ENCODE results near the gene ALOXE3. TPM values are rescaled to one million over a fixed set of nuclear protein-coding genes. Genes with fewer than 3 reads are reported as not detected.

Gene ALOXE3
- total and polyA plus RNA-seq, 4 donors: not detected

GRCh38 chr17:8103549-8103948 is 14.8 kb downstream of the ALOXE3 start:
- no peaks in the 10 kb centered on the region for H3K4me1 ChIP-seq (ENCODE audit: control insufficient read depth in 1 of 2, insufficient read depth in 2 of 2, low read length in 2 of 2)
- WGBS, 2 donors: 76 to 78% methylated on average over 4 of the region's 4 CpGs
- H3K27me3 ChIP-seq (ENCODE audit: control insufficient read depth in 1 of 2, insufficient read depth in 2 of 2, low read length in 1 of 2): no peaks in the 10 kb centered on the region
- no peaks in the 10 kb centered on the region for H3K36me3 ChIP-seq (ENCODE audit: control insufficient read depth in 1 of 2, insufficient read depth in 2 of 2, low read length in 1 of 2)
- intact Hi-C loops (cut with DNase I): no loop called here
- no peak for DNase-seq
- ATAC-seq (ENCODE audit: low FRiP score): no peak
- no peak overlapping the region for H3K27ac ChIP-seq (ENCODE audit: low read depth in 1 of 2, low read length in 2 of 2)
- no peaks in the 10 kb centered on the region for H3K9me3 ChIP-seq (ENCODE audit: control insufficient read depth, low read length)
- no peak overlapping the region for H3K4me3 ChIP-seq (ENCODE audit: low read length in 2 of 2)

GRCh38 chr17:8101721-8102120 is 16.6 kb downstream of the ALOXE3 start:
- 69 to 72% methylated on average over 6 of the region's 6 CpGs for WGBS, 2 donors
- no peaks in the 10 kb centered on the region for H3K27me3 ChIP-seq (ENCODE audit: control insufficient read depth in 1 of 2, insufficient read depth in 2 of 2, low read length in 1 of 2)
- no peak overlapping the region for H3K4me3 ChIP-seq (ENCODE audit: low read length in 2 of 2)
- no peaks in the 10 kb centered on the region for H3K36me3 ChIP-seq (ENCODE audit: control insufficient read depth in 1 of 2, insufficient read depth in 2 of 2, low read length in 1 of 2)
- H3K9me3 ChIP-seq (ENCODE audit: control insufficient read depth, low read length): no peaks in the 10 kb centered on the region
- H3K4me1 ChIP-seq (ENCODE audit: control insufficient read depth in 1 of 2, insufficient read depth in 2 of 2, low read length in 2 of 2): no peaks in the 10 kb centered on the region
- no peak for DNase-seq
- intact Hi-C loops (cut with DNase I): no loop called here
- H3K27ac ChIP-seq (ENCODE audit: low read depth in 1 of 2, low read length in 2 of 2): no peak overlapping the region
- no peak for ATAC-seq (ENCODE audit: low FRiP score)

- Histone ChIP-seq H3K4me1 (ENCODE audit: control insufficient read depth in 1 of 2, insufficient read depth in 2 of 2, low read length in 2 of 2) (no peaks in the 10 kb centered on the region), H3K27ac (ENCODE audit: low read depth in 1 of 2, low read length in 2 of 2) (no peak overlapping the region), H3K27me3 (ENCODE audit: control insufficient read depth in 1 of 2, insufficient read depth in 2 of 2, low read length in 1 of 2) (no peaks in the 10 kb centered on the region), H3K36me3 (ENCODE audit: control insufficient read depth in 1 of 2, insufficient read depth in 2 of 2, low read length in 1 of 2) (no peaks in the 10 kb centered on the region), H3K9me3 (ENCODE audit: control insufficient read depth, low read length) (no peaks in the 10 kb centered on the region), H3K4me3 (ENCODE audit: low read length in 2 of 2) (no peak overlapping the region)
- intact Hi-C loops (cut with DNase I): no loop called here
- ATAC-seq (ENCODE audit: low FRiP score): no peak
- no peak for DNase-seq
- WGBS, 2 donors: 83 to 85% methylated on average over 2 of the region's 2 CpGs
Measured at GRCh38 chr17:8100763-8101162, 17.6 kb downstream of the ALOXE3 start.

GRCh38 chr17:8100111-8100510 is 18.2 kb downstream of the ALOXE3 start:
- Histone ChIP-seq H3K36me3 (ENCODE audit: control insufficient read depth in 1 of 2, insufficient read depth in 2 of 2, low read length in 1 of 2) (no peaks in the 10 kb centered on the region), H3K27ac (ENCODE audit: low read depth in 1 of 2, low read length in 2 of 2) (no peak overlapping the region), H3K27me3 (ENCODE audit: control insufficient read depth in 1 of 2, insufficient read depth in 2 of 2, low read length in 1 of 2) (no peaks in the 10 kb centered on the region), H3K4me1 (ENCODE audit: control insufficient read depth in 1 of 2, insufficient read depth in 2 of 2, low read length in 2 of 2) (no peaks in the 10 kb centered on the region), H3K4me3 (ENCODE audit: low read length in 2 of 2) (no peak overlapping the region), H3K9me3 (ENCODE audit: control insufficient read depth, low read length) (no peaks in the 10 kb centered on the region)
- WGBS, 2 donors: 30 to 54% methylated on average over 2 of the region's 2 CpGs
- intact Hi-C loops (cut with DNase I): no loop called here
- no peak for DNase-seq
- no peak for ATAC-seq (ENCODE audit: low FRiP score)

GRCh38 chr17:8096541-8096940 is 21.8 kb downstream of the ALOXE3 start:
- intact Hi-C loops (cut with DNase I): loop anchor here in 1 of 2 donors (10.0 kb wide), 1 partner anchor 208 kb away; no protein-coding TSS in a partner anchor
- WGBS, 2 donors: 91 to 92% methylated on average over 8 of the region's 8 CpGs
- no peak for ATAC-seq (ENCODE audit: low FRiP score)

GRCh38 chr17:8095361-8095760 is 23.0 kb downstream of the ALOXE3 start:
- Histone ChIP-seq H3K9me3 (ENCODE audit: control insufficient read depth, low read length) (no peaks in the 10 kb centered on the region), H3K4me3 (ENCODE audit: low read length in 2 of 2) (no peak overlapping the region), H3K36me3 (ENCODE audit: control insufficient read depth in 1 of 2, insufficient read depth in 2 of 2, low read length in 1 of 2) (no peaks in the 10 kb centered on the region), H3K27ac (ENCODE audit: low read depth in 1 of 2, low read length in 2 of 2) (no peak overlapping the region), H3K27me3 (ENCODE audit: control insufficient read depth in 1 of 2, insufficient read depth in 2 of 2, low read length in 1 of 2) (peaks cover 0 to 2% of the 10 kb centered on the region in 2 donors), H3K4me1 (ENCODE audit: control insufficient read depth in 1 of 2, insufficient read depth in 2 of 2, low read length in 2 of 2) (no peaks in the 10 kb centered on the region)
- DNase-seq (no peak), ATAC-seq (ENCODE audit: low FRiP score) (no peak)
- intact Hi-C loops (cut with DNase I): loop anchor here in 1 of 2 donors (10.0 kb wide), 1 partner anchor 209 kb away; no protein-coding TSS in a partner anchor
- WGBS, 2 donors: 65 to 68% methylated on average over 6 of the region's 6 CpGs

More at GRCh38 chr17:8096541-8096940, 21.8 kb downstream of the ALOXE3 start:
- Histone ChIP-seq H3K4me1 (ENCODE audit: control insufficient read depth in 1 of 2, insufficient read depth in 2 of 2, low read length in 2 of 2) (no peaks in the 10 kb centered on the region), H3K9me3 (ENCODE audit: control insufficient read depth, low read length) (no peaks in the 10 kb centered on the region), H3K27me3 (ENCODE audit: control insufficient read depth in 1 of 2, insufficient read depth in 2 of 2, low read length in 1 of 2) (no peaks in the 10 kb centered on the region), H3K4me3 (ENCODE audit: low read length in 2 of 2) (no peak overlapping the region), H3K27ac (ENCODE audit: low read depth in 1 of 2, low read length in 2 of 2) (no peak overlapping the region), H3K36me3 (ENCODE audit: control insufficient read depth in 1 of 2, insufficient read depth in 2 of 2, low read length in 1 of 2) (no peaks in the 10 kb centered on the region)
- no peak for DNase-seq

- Histone ChIP-seq H3K9me3 (ENCODE audit: control insufficient read depth, low read length) (no peaks in the 10 kb centered on the region), H3K36me3 (ENCODE audit: control insufficient read depth in 1 of 2, insufficient read depth in 2 of 2, low read length in 1 of 2) (no peaks in the 10 kb centered on the region), H3K27me3 (ENCODE audit: control insufficient read depth in 1 of 2, insufficient read depth in 2 of 2, low read length in 1 of 2) (peaks cover 0 to 2% of the 10 kb centered on the region in 2 donors), H3K27ac (ENCODE audit: low read depth in 1 of 2, low read length in 2 of 2) (no peak overlapping the region), H3K4me1 (ENCODE audit: control insufficient read depth in 1 of 2, insufficient read depth in 2 of 2, low read length in 2 of 2) (no peaks in the 10 kb centered on the region), H3K4me3 (ENCODE audit: low read length in 2 of 2) (no peak overlapping the region)
- 53 to 57% methylated on average over 9 of the region's 9 CpGs for WGBS, 2 donors
- ATAC-seq (ENCODE audit: low FRiP score): no peak
- no peak for DNase-seq
- intact Hi-C loops (cut with DNase I): loop anchor here in 1 of 2 donors (10.0 kb wide), 1 partner anchor 214 kb away; no protein-coding TSS in a partner anchor
Measured at GRCh38 chr17:8091033-8091687, 27.2 kb downstream of the ALOXE3 start.

- no peak for DNase-seq
- intact Hi-C loops (cut with DNase I): loop anchor here in 1 of 2 donors (10.0 kb wide), 1 partner anchor 215 kb away; no protein-coding TSS in a partner anchor
- peaks cover 0 to 2% of the 10 kb centered on the region in 2 donors for H3K27me3 ChIP-seq (ENCODE audit: control insufficient read depth in 1 of 2, insufficient read depth in 2 of 2, low read length in 1 of 2)
Measured at GRCh38 chr17:8089728-8090127, 28.6 kb downstream of the ALOXE3 start.

GRCh38 chr17:8087952-8088230 is 30.4 kb downstream of the ALOXE3 start:
- 62 to 66% methylated on average over 5 of the region's 5 CpGs for WGBS, 2 donors
- ATAC-seq (ENCODE audit: low FRiP score) (no peak), DNase-seq (no peak)
- Histone ChIP-seq H3K36me3 (ENCODE audit: control insufficient read depth in 1 of 2, insufficient read depth in 2 of 2, low read length in 1 of 2) (no peaks in the 10 kb centered on the region), H3K27me3 (ENCODE audit: control insufficient read depth in 1 of 2, insufficient read depth in 2 of 2, low read length in 1 of 2) (peaks cover 0 to 2% of the 10 kb centered on the region in 2 donors), H3K9me3 (ENCODE audit: control insufficient read depth, low read length) (no peaks in the 10 kb centered on the region), H3K4me1 (ENCODE audit: control insufficient read depth in 1 of 2, insufficient read depth in 2 of 2, low read length in 2 of 2) (no peaks in the 10 kb centered on the region), H3K27ac (ENCODE audit: low read depth in 1 of 2, low read length in 2 of 2) (no peak overlapping the region), H3K4me3 (ENCODE audit: low read length in 2 of 2) (no peak overlapping the region)
- intact Hi-C loops (cut with DNase I): no loop called here

More at GRCh38 chr17:8089728-8090127, 28.6 kb downstream of the ALOXE3 start:
- no peak overlapping the region for H3K4me3 ChIP-seq (ENCODE audit: low read length in 2 of 2)
- ATAC-seq (ENCODE audit: low FRiP score): no peak
- H3K4me1 ChIP-seq (ENCODE audit: control insufficient read depth in 1 of 2, insufficient read depth in 2 of 2, low read length in 2 of 2): no peaks in the 10 kb centered on the region
- WGBS, 2 donors: 61 to 65% methylated on average over 6 of the region's 6 CpGs
- H3K36me3 ChIP-seq (ENCODE audit: control insufficient read depth in 1 of 2, insufficient read depth in 2 of 2, low read length in 1 of 2): no peaks in the 10 kb centered on the region
- H3K9me3 ChIP-seq (ENCODE audit: control insufficient read depth, low read length): no peaks in the 10 kb centered on the region
- no peak overlapping the region for H3K27ac ChIP-seq (ENCODE audit: low read depth in 1 of 2, low read length in 2 of 2)
